GM12875 (cell line): ENCODE data around the gene SYT9.

Source experiments
- H3K4me3 ChIP-seq: one replicate; pipeline ENCODE4 v1.5.1; 2011; ENCODE audit warnings: low read depth, low read length, control low read depth
- TF ChIP-seq, protein P1 (sequence below): IDR thresholded peaks from 2 replicates; pipeline ENCODE4 v1.5.1; 2011; ENCODE audit warnings: low read depth, mild to moderate bottlenecking, control low read depth, inconsistent platforms, low read length, moderate library complexity, borderline replicate concordance; ENCODE audit not compliant: insufficient read depth

SYT9 gene

GRCh38 chr11:7253800-7254199 lies 2.1 kb downstream of the SYT9 start:
- no peak overlapping the region for H3K4me3 ChIP-seq
- TF ChIP-seq, protein P1, sequence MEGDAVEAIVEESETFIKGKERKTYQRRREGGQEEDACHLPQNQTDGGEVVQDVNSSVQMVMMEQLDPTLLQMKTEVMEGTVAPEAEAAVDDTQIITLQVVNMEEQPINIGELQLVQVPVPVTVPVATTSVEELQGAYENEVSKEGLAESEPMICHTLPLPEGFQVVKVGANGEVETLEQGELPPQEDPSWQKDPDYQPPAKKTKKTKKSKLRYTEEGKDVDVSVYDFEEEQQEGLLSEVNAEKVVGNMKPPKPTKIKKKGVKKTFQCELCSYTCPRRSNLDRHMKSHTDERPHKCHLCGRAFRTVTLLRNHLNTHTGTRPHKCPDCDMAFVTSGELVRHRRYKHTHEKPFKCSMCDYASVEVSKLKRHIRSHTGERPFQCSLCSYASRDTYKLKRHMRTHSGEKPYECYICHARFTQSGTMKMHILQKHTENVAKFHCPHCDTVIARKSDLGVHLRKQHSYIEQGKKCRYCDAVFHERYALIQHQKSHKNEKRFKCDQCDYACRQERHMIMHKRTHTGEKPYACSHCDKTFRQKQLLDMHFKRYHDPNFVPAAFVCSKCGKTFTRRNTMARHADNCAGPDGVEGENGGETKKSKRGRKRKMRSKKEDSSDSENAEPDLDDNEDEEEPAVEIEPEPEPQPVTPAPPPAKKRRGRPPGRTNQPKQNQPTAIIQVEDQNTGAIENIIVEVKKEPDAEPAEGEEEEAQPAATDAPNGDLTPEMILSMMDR, result no peak

DNA sequence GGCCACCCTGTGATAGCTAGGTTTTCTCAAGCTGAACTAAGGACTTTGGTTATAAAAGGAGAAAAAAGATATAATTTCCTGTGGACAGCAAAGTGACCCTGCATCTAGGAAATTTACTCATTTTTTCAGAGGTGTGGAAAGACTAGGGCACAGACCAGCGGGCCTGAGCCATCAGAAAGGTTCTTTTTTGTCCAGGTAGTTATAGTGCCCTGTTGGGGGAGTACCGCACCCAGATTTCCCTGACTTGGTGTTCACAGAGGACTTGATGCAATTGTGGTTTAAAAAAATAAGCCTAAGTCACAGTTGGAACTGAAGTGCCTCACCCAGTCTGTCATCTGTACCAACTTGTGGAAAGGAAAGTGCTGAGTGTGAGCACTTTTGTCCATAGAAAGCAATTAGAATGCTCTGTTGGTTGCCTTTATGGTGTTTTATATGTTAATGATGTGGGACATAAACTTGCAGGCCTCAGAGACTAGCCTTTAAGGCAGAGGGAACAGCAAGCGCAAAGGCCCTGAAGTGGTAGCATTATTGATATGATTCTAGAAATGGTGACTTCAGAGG lies 3.1 kb downstream of the SYT9 start:
- H3K4me3 ChIP-seq, result no peak overlapping the region
- TF ChIP-seq, protein P1, result no peak

- TF ChIP-seq, protein P1, result no peak
- no peak overlapping the region for H3K4me3 ChIP-seq
Observed at GRCh38 chr11:7256943-7257342, 5.2 kb downstream of the SYT9 start.

- TF ChIP-seq, protein P1, result no peak
- no peak overlapping the region for H3K4me3 ChIP-seq
Observed at GRCh38 chr11:7257724-7258123, 6.0 kb downstream of the SYT9 start.

GRCh38 chr11:7261578-7261977 lies 9.9 kb downstream of the SYT9 start:
- TF ChIP-seq, protein P1, result no peak
- H3K4me3 ChIP-seq, result no peak overlapping the region

DNA sequence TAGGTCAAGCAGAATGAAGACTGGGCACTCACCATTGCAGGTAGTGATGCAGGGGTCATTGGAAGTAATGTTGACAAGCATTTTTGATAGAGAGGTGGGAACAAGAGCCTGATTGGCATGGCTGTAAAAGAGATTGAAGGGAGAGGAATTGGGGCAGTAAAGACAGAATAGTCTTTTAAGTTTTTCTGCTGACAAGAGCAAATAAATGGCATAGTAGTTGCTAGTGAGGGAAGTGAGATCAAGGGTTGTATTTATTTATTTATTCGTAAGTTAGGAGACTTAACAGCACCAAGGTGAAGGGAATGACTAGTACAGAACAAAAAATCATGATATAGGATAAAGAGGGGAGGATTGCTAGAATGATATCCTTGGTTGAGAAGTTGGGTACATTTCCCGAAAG lies 11.0 kb downstream of the SYT9 start:
- TF ChIP-seq, protein P1, result no peak
- H3K4me3 ChIP-seq, result no peak overlapping the region

- TF ChIP-seq, protein P1, result no peak
- H3K4me3 ChIP-seq, result no peak overlapping the region
Observed at GRCh38 chr11:7263842-7264241, 12.1 kb downstream of the SYT9 start.
